ENCODE data around the gene MAP7. TPM values are rescaled to one million over a fixed set of nuclear protein-coding genes. Genes with fewer than 3 reads are reported as not detected.
A peak's percentile ranks its signal among the peaks of the same experiment; 100 is the strongest.

The MAP7 gene
- total and polyA plus RNA-seq, 2 experiments from 2014 or later, result 4.1 to 13.8 TPM

GRCh38 chr6:136550045-136550329, 235 bp downstream of the MAP7 start:
- Histone ChIP-seq H3K4me3 (peak overlapping the region; percentile 66), H3K27ac (no peak overlapping the region), H3K4me1 (ENCODE audit: low read depth) (no peaks in the 10 kb centered on the region), H3K27me3 (peaks cover 31% of the 10 kb centered on the region), H3K9me3 (ENCODE audit: low read depth) (no peaks in the 10 kb centered on the region), H3K36me3 (no peaks in the 10 kb centered on the region)
- peak in 1 of 2 donors; percentile 64 for DNase-seq (ENCODE audit: low read depth in 1 of 2, low spot score in 1 of 2)
- TF ChIP-seq, protein P1, sequence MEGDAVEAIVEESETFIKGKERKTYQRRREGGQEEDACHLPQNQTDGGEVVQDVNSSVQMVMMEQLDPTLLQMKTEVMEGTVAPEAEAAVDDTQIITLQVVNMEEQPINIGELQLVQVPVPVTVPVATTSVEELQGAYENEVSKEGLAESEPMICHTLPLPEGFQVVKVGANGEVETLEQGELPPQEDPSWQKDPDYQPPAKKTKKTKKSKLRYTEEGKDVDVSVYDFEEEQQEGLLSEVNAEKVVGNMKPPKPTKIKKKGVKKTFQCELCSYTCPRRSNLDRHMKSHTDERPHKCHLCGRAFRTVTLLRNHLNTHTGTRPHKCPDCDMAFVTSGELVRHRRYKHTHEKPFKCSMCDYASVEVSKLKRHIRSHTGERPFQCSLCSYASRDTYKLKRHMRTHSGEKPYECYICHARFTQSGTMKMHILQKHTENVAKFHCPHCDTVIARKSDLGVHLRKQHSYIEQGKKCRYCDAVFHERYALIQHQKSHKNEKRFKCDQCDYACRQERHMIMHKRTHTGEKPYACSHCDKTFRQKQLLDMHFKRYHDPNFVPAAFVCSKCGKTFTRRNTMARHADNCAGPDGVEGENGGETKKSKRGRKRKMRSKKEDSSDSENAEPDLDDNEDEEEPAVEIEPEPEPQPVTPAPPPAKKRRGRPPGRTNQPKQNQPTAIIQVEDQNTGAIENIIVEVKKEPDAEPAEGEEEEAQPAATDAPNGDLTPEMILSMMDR (IDR thresholded peaks at IDR 0.05; ENCODE audit: low read depth, low read length), result no peak

GRCh38 chr6:136549300-136550044, 750 bp downstream of the MAP7 start:
- DNase-seq (ENCODE audit: low read depth in 1 of 2, low spot score in 1 of 2), result peak; percentile 6 to 37
- no peaks in the 10 kb centered on the region for H3K4me1 ChIP-seq (ENCODE audit: low read depth)
- H3K27me3 ChIP-seq, result peaks cover 31% of the 10 kb centered on the region
- H3K4me3 ChIP-seq, result peak overlapping the region; percentile 66
- no peak overlapping the region for H3K27ac ChIP-seq
- H3K36me3 ChIP-seq, result no peaks in the 10 kb centered on the region
- H3K9me3 ChIP-seq (ENCODE audit: low read depth), result no peaks in the 10 kb centered on the region
- TF ChIP-seq, protein P1 (IDR thresholded peaks at IDR 0.05; ENCODE audit: low read depth, low read length), result no peak

DNA sequence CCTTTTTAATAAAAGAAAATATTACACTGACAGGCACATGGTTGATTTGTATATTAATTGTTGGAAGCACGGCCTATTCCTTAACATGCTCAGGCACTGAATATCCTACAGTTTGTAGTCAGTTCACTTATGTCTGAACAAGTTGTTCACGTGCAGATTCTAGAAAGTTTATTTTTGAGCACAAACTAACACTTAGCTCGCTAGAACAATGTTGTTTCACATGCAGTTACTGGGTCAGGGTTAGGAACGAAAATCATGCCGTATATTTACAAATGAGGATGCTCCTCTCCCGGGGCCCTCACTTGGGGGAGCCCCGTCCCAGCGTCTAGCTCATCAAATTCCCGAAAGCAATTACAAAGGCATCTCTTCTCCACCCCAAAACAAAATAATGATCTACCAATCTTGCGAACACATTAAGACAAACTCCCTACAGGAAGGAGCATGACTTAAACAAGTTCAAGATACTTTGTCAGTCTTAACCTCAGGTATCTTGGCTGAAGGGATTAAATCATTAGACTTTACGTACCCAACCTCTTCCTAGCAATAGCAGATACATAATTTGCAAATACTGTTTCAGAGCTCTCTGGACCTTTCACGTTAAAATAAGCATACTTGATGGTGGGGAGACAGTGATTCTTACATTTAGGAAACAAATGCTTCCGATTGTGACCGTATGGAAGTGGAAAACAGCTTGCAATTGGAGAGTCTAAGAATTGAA, 1.5 kb downstream of the MAP7 start:
- H3K27me3 ChIP-seq, result peaks cover 30% of the 10 kb centered on the region
- no peaks in the 10 kb centered on the region for H3K36me3 ChIP-seq
- no peak overlapping the region for H3K27ac ChIP-seq
- no peaks in the 10 kb centered on the region for H3K4me1 ChIP-seq (ENCODE audit: low read depth)
- H3K9me3 ChIP-seq (ENCODE audit: low read depth), result no peaks in the 10 kb centered on the region
- H3K4me3 ChIP-seq, result peak overlapping the region; percentile 66
- TF ChIP-seq, protein P1 (IDR thresholded peaks at IDR 0.05; ENCODE audit: low read depth, low read length), result no peak
- no peak for DNase-seq (ENCODE audit: low read depth in 1 of 2, low spot score in 1 of 2)

DNA sequence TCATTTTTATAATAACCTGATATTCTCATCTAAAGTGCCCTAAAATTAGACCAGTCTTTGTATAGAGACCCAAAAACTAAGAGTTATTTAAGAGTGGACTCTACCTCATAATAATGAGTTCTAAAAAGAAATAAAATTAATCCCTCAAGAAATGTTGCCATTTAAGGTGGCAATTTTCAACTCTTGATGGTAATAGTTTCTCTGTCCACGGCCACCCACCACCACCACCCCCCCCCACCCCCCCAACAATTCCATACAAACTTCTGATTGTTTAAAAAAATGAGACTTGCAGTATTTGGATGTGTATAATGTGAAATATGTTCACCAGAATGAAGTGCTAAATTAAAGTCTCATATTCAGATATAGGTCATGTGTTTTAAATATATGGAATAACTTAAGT, 2.4 kb downstream of the MAP7 start:
- H3K27ac ChIP-seq, result no peak overlapping the region
- H3K27me3 ChIP-seq, result peaks cover 23% of the 10 kb centered on the region
- H3K9me3 ChIP-seq (ENCODE audit: low read depth), result no peaks in the 10 kb centered on the region
- H3K4me1 ChIP-seq (ENCODE audit: low read depth), result no peaks in the 10 kb centered on the region
- H3K4me3 ChIP-seq, result no peak overlapping the region
- no peak for DNase-seq (ENCODE audit: low read depth in 1 of 2, low spot score in 1 of 2)
- H3K36me3 ChIP-seq, result no peaks in the 10 kb centered on the region
- TF ChIP-seq, protein P1 (IDR thresholded peaks at IDR 0.05; ENCODE audit: low read depth, low read length), result no peak

GRCh38 chr6:136547336-136547735, 2.9 kb downstream of the MAP7 start:
- Histone ChIP-seq H3K27ac (no peak overlapping the region), H3K27me3 (peaks cover 22% of the 10 kb centered on the region), H3K36me3 (no peaks in the 10 kb centered on the region), H3K9me3 (ENCODE audit: low read depth) (no peaks in the 10 kb centered on the region), H3K4me3 (no peak overlapping the region), H3K4me1 (ENCODE audit: low read depth) (no peaks in the 10 kb centered on the region)
- peak; percentile 15 to 60 for DNase-seq (ENCODE audit: low read depth in 1 of 2, low spot score in 1 of 2)
- TF ChIP-seq, protein P1 (IDR thresholded peaks at IDR 0.05; ENCODE audit: low read depth, low read length), result peak; percentile 63
